DMS53 (cell line): ENCODE measurements around the gene NTM.

Experiments
- DNase-seq: peaks from one replicate; lab custom pipeline; 2025; lab: John Stamatoyannopoulos, UW

Gene NTM

GRCh38 chr11:131894615-131895544, 524.5 kb downstream of the NTM start:
- no peak for DNase-seq

DNA sequence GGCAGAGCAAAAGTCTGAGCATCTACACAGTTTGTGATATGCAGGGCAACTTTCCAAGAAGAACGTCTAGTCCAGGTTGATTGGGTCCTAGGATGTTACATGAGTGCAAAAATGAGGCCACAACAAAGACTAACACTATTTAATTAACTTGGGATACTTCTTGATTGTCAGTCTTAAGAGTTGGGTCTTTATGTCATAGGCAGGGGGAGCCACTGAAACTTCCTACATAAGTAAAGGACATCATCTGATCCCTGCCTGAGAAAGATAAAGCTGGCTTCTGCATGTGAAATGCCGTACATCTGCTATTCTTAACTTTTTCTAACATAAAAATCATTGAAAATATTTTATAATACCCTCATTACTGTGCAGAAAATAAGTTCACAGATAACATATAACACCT, 525.5 kb downstream of the NTM start:
- DNase-seq = no peak

GRCh38 chr11:131896978-131897615, 526.7 kb downstream of the NTM start:
- peak; percentile 50 for DNase-seq

DNA sequence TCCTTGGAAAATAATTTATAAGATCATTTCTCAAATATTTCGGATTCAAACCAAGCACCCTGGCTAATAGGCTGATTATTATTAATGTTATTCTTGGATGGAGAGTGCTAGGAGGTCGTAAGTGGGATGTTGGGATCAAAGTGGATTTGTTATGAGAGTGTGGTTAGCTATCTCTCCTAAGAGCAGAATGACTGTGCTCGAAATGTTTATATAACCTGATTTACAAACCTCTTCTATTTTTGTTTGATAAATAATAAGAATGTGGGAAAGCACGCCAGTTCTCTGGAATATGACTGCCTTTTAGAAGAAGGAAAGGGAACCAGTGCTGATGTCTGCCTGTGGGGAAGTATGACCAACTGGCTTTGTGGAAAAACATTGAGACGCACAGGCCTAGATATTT, 527.5 kb downstream of the NTM start:
- DNase-seq = no peak

GRCh38 chr11:131898949-131899348, 528.5 kb downstream of the NTM start:
- DNase-seq = no peak

- no peak for DNase-seq
These were observed 529.6 kb downstream of the NTM start for GRCh38 chr11:131899950-131900580.

DNA sequence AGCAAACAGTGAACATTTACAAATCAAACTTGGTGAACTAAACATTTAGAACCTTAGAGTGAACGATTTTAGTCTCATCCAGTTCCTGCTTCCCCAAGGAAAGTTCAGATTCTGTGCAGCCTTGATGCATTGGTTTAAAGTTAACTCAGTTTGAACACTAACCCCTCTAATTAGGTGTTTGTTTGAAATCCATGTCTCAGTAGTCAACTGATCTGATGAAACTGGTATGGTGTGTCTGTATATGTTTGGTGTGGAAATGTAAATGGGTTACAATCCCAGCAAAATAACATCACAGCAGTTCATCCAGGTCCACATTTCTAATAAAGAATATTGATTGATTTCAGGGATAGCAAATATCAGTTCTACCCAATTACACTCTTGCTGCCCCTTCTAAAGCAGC, 532.0 kb downstream of the NTM start:
- no peak for DNase-seq

- DNase-seq = no peak
These were observed 532.7 kb downstream of the NTM start for GRCh38 chr11:131903074-131903473.

DNA sequence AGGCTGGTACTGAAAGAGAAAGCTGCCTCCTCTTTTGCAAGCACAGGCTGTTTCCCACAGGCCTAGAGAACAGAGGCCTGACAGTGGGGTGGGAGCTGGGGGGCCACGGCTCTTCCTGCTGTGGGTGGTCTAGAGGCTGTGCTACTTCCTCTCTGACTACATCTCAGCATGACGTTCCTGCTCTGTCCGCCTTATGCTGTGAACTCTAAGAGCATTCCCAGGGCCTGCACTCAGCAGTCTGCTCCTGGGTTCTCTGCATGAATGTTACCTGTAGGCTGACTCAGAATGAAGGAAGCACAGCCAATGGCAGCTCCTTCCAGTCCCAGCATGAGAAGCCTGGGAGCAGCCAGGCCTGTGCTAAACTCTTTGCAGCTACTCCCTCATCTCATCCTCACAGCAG, 534.3 kb downstream of the NTM start:
- no peak for DNase-seq

DNA sequence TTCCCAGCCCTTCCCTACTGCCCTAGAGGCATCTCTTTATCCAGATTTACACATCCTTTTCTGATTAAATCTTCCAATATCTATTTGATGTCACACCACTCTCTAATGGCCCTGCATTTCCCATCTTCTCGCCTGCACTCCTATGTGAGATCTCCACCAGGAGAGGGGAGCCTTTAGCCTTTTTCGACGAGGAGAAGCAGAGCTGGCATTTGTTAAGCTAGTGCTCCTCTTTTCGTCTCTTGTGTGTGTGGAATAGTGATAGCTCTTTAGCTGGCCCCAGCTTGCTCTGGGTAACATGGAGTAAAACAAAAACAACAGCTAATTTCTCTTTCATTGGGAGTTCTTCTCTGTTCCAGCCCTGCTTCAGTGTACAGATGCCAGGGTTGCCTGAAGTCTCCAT, 536.5 kb downstream of the NTM start:
- DNase-seq = no peak

GRCh38 chr11:131907371-131907770, 537.0 kb downstream of the NTM start:
- DNase-seq = no peak

DNA sequence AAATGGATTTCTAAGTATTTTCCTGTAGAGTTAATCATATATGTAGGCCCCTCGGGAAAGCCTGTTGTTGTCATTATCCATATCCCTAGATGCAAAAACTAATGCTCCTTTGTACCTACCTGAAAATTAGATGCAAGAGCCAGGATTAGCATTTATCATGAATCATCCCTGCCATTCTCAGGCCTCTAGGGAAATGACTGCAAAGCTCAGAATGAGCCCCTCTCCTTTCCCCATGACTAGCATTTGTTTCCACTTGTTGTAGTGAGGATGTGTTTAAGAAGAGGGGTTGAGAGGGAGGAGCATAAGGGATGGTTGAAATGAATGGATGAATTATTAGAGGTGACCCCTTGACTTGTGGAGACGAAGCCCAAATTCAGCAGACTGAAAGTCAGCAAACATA, 537.9 kb downstream of the NTM start:
- no peak for DNase-seq

DNA sequence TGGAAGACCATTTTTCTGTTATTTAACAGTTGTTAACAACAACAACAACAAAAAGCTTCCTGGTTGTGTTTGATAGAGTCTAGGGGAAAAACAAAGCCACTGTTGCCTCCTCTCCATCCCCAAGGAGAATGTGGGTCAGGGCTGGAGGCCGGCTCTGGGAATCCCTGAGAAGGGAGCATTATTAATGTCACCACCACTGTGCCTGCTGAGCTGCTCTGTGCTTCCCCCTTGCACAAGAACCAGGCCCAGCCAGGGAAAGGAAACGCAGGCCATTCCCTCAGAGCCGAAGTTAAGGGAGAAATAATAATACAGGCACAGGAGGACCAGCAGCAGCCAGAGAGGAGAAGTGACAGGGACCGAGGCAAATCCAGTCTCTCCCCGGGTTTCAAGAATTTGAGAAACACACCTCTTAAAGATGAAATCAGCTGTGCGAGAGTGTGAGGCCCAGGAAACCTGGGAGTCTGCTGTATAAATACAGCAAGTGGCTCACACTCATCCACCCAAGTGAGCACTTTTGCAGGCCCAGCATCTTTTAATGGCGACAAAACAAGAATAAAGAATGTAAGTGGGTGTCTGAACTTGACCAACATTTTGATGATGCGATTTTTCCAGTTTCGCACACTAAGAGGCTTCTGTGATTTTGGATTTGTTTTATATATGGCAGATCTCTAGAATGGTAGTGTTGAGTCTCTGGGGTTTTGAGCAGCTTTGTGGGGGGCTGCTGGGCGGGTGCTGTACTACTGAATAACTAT, 539.2 kb downstream of the NTM start:
- DNase-seq = no peak

DNA sequence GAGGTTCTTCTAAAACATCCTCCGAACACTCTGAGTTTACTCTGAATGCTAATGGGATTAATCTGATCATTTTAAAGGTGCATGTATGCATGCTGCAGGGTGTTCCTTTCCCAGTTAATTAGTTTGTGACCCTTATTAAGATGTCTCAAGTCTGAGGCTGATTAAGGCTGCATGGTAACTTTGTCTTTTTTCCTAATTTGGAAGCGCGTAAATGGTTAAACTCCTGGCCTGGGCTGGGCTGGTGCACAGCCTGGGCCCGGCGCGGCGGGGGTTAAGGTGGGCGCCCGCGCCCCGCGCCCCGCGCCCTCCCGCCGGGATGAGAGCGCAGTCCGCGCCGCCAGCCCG, 539.7 kb downstream of the NTM start:
- DNase-seq = no peak

DNA sequence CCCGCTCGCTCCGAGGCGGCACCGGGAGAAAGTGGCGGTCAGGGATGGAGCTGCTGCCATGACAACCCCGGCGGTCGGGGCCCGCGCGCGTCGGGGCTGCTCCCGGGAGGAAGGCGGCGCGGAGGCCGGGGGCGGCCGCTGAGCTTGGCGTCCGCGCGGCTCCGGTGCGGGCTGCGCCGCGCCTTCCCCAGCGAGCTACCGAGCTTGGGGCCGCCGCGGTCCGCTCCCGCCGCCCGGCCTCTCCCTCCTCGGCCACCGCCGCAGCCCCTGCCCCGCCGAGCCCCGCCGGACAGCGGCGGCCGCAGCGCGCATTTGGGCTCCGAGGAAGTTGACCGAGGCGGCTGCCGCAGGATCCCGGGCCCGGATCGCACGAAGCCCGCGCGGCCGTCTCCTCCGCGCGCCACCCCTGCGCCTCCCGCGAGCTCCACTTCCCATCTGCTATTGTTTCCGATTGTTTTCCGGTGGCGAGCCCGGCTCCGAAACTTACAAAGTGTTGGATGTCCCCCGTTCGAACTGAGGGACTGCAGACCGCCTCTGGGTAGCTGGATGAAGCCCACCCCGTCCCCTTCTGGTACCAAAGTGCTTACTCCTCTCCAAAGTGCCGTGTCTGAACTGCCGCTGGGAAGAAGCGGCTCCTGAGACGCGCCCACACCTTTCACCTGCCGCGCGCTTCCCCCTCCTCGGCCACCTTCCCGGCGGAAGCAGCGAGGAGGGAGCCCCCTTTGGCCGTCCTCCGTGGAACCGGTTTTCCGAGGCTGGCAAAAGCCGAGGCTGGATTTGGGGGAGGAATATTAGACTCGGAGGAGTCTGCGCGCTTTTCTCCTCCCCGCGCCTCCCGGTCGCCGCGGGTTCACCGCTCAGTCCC, 540.3 kb downstream of the NTM start:
- peak; percentile 61 for DNase-seq

DNA sequence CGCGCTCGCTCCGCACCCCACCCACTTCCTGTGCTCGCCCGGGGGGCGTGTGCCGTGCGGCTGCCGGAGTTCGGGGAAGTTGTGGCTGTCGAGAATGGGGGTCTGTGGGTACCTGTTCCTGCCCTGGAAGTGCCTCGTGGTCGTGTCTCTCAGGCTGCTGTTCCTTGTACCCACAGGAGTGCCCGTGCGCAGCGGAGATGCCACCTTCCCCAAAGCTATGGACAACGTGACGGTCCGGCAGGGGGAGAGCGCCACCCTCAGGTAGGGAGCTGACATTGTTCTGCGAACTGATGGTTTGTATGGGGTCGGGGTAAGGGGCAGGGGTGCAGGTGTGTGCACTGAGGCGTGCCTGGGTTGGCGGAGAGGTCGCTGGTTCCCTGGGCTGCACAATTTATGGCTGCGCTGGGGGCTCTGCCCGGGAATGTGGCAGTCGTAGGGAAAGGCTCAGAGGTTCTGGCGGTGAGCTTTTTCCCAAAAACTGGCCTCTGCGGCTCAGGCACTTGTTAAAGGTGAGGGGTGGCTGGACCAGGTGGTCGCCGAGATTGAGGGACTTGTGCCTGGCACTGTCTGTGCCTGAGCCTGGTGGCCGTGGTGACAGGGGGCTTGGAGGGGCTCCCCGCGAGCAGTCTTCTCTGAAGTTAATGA, 541.1 kb downstream of the NTM start:
- DNase-seq = peak; percentile 30

DNA sequence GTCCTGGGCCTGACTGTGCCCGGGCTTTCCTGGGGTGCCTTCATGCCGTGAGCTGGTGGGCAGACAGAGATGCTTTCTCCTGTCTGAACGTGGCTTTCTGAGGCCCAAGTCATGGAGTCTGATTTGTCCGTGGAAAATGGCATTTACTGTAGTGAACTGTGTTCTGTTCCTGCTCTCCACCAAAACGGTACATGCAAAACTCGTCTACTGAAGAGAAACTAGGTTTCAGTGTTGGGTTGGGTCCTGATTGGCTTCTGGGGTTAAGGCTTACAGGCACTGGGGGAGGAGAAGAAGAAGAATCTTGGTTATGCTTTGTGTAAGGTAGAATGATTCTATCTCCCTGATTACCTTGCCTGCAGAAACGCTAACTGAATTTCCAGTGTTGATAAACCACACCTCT, 541.7 kb downstream of the NTM start:
- DNase-seq = no peak

DNA sequence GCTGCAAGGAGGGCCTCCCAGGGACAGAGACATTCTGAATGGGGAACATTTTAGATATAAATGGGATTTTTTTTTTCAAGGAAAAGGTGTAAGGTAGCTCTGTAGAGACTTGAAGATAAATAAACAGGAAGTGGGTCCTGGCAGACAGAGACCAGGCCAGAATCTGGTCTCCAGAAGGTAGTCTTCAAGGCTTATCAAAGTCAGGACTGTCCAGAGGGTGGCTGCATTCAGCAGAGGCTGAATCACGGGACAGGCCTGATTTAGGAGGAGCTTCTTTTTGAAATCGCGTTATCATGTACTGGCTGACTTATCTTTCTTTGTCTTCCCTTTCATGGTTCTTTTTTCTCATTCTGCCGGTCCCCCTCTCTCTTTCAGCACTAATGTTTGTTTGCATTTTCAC, 542.9 kb downstream of the NTM start:
- DNase-seq = no peak

DNA sequence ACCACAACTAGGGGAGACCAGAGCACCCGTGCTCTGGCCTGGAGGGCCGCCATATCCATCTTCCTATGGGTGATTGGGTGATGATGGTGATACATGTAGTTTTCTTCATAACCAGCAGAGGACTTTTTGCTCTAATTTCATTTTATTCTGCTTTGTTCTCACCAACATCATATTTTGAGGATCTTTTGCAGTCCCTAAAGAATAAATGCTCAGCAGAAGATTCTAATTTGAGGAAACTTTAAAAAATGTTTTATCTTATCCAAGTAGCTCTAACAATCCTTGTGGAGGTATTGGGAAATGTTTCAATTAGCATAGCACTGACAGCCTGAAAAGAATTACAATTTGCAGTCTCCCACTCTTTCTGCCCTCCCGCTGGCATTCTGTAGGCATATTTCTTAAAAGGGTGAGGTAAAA, 544.0 kb downstream of the NTM start:
- DNase-seq = peak; percentile 39

DNA sequence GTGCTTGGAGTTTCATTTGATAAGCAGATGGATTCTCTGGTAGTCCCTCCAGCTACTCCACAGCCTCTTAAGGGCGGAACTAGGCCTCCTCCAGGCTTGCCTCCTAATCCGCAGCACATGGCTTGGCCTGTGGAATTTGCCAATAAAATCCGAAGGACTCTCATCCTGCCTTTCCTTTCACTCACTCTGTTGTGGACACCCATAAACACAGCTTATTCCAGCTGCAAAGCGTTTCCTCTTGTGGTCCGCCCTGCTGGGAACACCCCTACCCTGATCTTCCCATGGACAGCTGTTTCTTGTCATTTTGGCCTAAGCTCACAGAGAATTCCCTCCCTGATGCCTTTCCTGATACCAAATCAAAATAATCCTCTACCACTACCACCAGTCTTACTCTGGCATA, 546.2 kb downstream of the NTM start:
- DNase-seq = no peak
